Measurements from ENCODE around the gene ARHGEF28.

DNA sequence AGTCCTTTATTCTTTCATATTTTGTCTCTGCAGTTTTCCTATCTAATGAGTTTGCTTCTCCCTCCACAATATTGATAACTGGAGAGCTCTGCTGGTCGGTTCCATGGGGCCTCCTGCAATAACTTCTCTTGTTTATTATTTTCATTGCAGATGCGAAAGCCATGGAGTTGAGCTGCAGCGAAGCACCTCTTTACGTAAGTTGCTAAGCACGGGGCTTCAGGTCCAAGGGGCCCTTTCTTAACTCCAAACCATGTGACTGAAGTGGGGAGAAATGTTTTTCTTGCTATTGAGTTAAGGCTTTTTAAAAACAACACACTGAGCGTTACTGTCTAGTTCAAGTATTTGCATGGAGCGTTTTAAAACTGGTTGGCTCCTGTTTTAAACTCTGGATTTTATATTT lies 58.7 kb downstream of the ARHGEF28 start:
- TF ChIP-seq POLR2A (IDR thresholded peaks at IDR 0.05), result no peak
- TF ChIP-seq, protein P1, sequence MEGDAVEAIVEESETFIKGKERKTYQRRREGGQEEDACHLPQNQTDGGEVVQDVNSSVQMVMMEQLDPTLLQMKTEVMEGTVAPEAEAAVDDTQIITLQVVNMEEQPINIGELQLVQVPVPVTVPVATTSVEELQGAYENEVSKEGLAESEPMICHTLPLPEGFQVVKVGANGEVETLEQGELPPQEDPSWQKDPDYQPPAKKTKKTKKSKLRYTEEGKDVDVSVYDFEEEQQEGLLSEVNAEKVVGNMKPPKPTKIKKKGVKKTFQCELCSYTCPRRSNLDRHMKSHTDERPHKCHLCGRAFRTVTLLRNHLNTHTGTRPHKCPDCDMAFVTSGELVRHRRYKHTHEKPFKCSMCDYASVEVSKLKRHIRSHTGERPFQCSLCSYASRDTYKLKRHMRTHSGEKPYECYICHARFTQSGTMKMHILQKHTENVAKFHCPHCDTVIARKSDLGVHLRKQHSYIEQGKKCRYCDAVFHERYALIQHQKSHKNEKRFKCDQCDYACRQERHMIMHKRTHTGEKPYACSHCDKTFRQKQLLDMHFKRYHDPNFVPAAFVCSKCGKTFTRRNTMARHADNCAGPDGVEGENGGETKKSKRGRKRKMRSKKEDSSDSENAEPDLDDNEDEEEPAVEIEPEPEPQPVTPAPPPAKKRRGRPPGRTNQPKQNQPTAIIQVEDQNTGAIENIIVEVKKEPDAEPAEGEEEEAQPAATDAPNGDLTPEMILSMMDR (IDR thresholded peaks at IDR 0.05), result no peak

All from right lobe of liver (tissue), 4 donors.